ENCODE measurements around the gene GPD1. TPM values are rescaled to one million over a fixed set of nuclear protein-coding genes. Genes with fewer than 3 reads are reported as not detected.

GPD1 gene
- total and polyA plus RNA-seq, 10 of the 15 experiments (the other 5 are each of a cell fraction or from before 2014, with no cell fraction given), result 0.04 to 0.61 (median 0.26) TPM; not detected in 1

DNA sequence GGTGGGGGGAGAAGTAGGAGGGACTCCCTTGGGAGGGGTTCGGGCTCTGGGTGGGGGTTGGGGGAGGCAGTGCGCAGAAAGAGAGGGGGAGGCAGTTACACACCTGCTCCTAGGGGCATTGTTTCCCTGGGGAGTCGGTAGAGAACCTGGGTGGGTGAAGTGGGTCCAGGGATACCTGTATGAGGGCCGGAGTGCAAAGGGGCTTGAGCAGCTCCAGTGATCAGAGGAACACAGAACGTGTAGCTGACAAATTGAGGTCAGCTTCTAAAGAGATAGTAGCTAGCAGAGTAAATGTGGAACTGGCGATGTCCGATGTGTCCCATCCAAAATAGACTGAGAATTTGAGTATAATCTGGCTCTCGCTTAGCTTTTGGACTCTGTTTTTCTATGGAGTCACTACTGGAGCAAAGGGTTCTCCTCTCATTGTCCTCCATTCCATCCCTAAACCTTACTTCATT, 18.2 kb upstream of the GPD1 start:
- peaks cover 9% of the 10 kb centered on the region for H3K79me2 ChIP-seq (ENCODE audit: control insufficient read depth, insufficient read depth, low read length)
- SMC1A ChIA-PET (ENCODE audit: uncharacterized antibody, unreplicated experiment), result interaction anchor here (0.6 to 2.8 kb wide), 10 partner anchors 15 to 229 kb away, joined by 3 to 32 read pairs (median 4); partner anchors contain the start of gene COX14
- ATAC-seq, result peak; percentile 27
- POLR2A ChIA-PET, result interaction anchor here (0.6 to 2.3 kb wide), 8 partner anchors 19 to 198 kb away, joined by 3 to 39 read pairs (median 4); partner anchors contain the start of genes CERS5, COX14, GPD1 and LIMA1
- H3K9me3 ChIP-seq (replicated peaks; ENCODE audit: control insufficient read depth, insufficient read depth, low read length), result no peaks in the 10 kb centered on the region
- H3K36me3 ChIP-seq (ENCODE audit: control insufficient read depth in 2 of 2, insufficient read depth in 2 of 2, low read length in 1 of 2), result peaks cover 0 to 18% of the 10 kb centered on the region in 2 experiments
- peak overlapping the region; percentile 76 for H3K4me3 ChIP-seq
- H3K9ac ChIP-seq (ENCODE audit: control insufficient read depth, insufficient read depth, low read length), result peak overlapping the region; percentile 59; the same call in 1 of the 2 replicates
- no peaks in the 10 kb centered on the region for H3K4me1 ChIP-seq (ENCODE audit: control insufficient read depth, insufficient read depth, low read length)
- CTCF ChIA-PET, result interaction anchor here (0.6 to 9.0 kb wide), 21 partner anchors 8 to 317 kb away, joined by 3 to 250 read pairs (median 6); partner anchors contain the start of genes CERS5, COX14 and RACGAP1
- H2AFZ ChIP-seq (ENCODE audit: control insufficient read depth, low read depth, low read length), result no peak overlapping the region
- no peaks in the 10 kb centered on the region for H3K27me3 ChIP-seq (replicated peaks in 1 of 2; ENCODE audit: control insufficient read depth in 2 of 2, insufficient read depth in 2 of 2, low read length in 1 of 2)
- RAD21 ChIA-PET (ENCODE audit: unreplicated experiment), result interaction anchor here (0.7 to 3.5 kb wide), 13 partner anchors 11 to 230 kb away, joined by 3 to 66 read pairs (median 8); partner anchors contain the start of genes CERS5, COX14 and RACGAP1
- intact Hi-C loops (cut with micrococcal nuclease; ENCODE audit: unreplicated experiment) (loop anchor here (1.0 to 2.0 kb wide), 2 partner anchors 27 to 81 kb away; partner anchors contain the start of genes CERS5 and COX14), in situ Hi-C loops (cut with MboI) (no loop called here)
- 0 out of 2 replicates have a peak, but pooled peaks cover 4% of the 10 kb centered on the region for H4K20me1 ChIP-seq (ENCODE audit: control insufficient read depth, insufficient read depth)
- FAIRE-seq, result no peak
- H3K27ac ChIP-seq (ENCODE audit: control insufficient read depth, insufficient read depth), result no peak overlapping the region
- DNase-seq (ENCODE audit: low read depth, low spot score), result peak; percentile 4
- peak overlapping the region; percentile 19 for H3K4me2 ChIP-seq (ENCODE audit: control insufficient read depth, insufficient read depth)
- 2% methylated on average over 6 of the region's 8 CpGs for WGBS (ENCODE audit: insufficient coverage, insufficient replicate concordance, low lambda C conversion rate, missing lambda C conversion rate)
- TF ChIP-seq, protein P1, sequence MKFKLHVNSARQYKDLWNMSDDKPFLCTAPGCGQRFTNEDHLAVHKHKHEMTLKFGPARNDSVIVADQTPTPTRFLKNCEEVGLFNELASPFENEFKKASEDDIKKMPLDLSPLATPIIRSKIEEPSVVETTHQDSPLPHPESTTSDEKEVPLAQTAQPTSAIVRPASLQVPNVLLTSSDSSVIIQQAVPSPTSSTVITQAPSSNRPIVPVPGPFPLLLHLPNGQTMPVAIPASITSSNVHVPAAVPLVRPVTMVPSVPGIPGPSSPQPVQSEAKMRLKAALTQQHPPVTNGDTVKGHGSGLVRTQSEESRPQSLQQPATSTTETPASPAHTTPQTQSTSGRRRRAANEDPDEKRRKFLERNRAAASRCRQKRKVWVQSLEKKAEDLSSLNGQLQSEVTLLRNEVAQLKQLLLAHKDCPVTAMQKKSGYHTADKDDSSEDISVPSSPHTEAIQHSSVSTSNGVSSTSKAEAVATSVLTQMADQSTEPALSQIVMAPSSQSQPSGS (IDR thresholded peaks at IDR 0.05; ENCODE audit: low read length), result no peak
- TF ChIP-seq MEF2B (IDR thresholded peaks at IDR 0.05; ENCODE audit: partially characterized antibody, poor library complexity, severe bottlenecking), result peak; percentile 50
- BruUV-seq (replicated peaks), result TSS peak; percentile 70

DNA sequence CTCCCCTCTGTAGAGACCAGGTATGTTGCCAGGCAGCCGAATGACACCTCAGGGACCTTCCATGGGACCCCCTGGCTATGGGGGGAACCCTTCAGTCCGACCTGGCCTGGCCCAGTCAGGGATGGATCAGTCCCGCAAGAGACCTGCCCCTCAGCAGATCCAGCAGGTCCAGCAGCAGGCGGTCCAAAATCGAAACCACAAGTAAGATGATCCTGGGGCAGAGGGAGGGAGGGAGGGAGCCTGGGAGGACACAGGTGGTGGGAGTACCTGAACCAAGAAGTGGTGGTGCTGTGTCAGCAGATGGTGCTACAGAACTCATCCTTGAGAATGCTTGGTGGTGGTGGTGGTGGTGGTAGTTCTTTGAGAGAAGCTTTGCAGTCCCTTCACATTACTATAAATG, 17.7 kb upstream of the GPD1 start:
- BruUV-seq (replicated peaks), result no TSS peak
- in situ Hi-C loops (cut with MboI) (no loop called here), intact Hi-C loops (cut with micrococcal nuclease; ENCODE audit: unreplicated experiment) (no loop called here)
- Histone ChIP-seq H3K9me3 (replicated peaks; ENCODE audit: control insufficient read depth, insufficient read depth, low read length) (no peaks in the 10 kb centered on the region), H3K9ac (ENCODE audit: control insufficient read depth, insufficient read depth, low read length) (no peak overlapping the region), H3K79me2 (ENCODE audit: control insufficient read depth, insufficient read depth, low read length) (peaks cover 9% of the 10 kb centered on the region), H3K4me2 (ENCODE audit: control insufficient read depth, insufficient read depth) (peak overlapping the region; percentile 19), H3K36me3 (ENCODE audit: control insufficient read depth in 2 of 2, insufficient read depth in 2 of 2, low read length in 1 of 2) (peaks cover 0 to 20% of the 10 kb centered on the region in 2 experiments), H3K4me3 (peak overlapping the region; percentile 76), H3K27ac (ENCODE audit: control insufficient read depth, insufficient read depth) (no peak overlapping the region), H3K4me1 (ENCODE audit: control insufficient read depth, insufficient read depth, low read length) (no peaks in the 10 kb centered on the region), H3K27me3 (replicated peaks in 1 of 2; ENCODE audit: control insufficient read depth in 2 of 2, insufficient read depth in 2 of 2, low read length in 1 of 2) (no peaks in the 10 kb centered on the region), H4K20me1 (ENCODE audit: control insufficient read depth, insufficient read depth) (0 out of 2 replicates have a peak, but pooled peaks cover 4% of the 10 kb centered on the region), H2AFZ (ENCODE audit: control insufficient read depth, low read depth, low read length) (no peak overlapping the region)
- POLR2A ChIA-PET, result interaction anchor here (0.5 to 2.3 kb wide), 5 partner anchors 25 to 87 kb away, joined by 3 to 39 read pairs (median 5); partner anchors contain the start of genes CERS5 and COX14
- CTCF ChIA-PET, result interaction anchor here (1.7 to 9.0 kb wide), 11 partner anchors 8 to 229 kb away, joined by 6 to 250 read pairs (median 13); partner anchors contain the start of genes CERS5, COX14 and RACGAP1
- DNase-seq (ENCODE audit: low read depth, low spot score) (no peak), ATAC-seq (no peak), FAIRE-seq (no peak)
- RAD21 ChIA-PET (ENCODE audit: unreplicated experiment), result interaction anchor here (1.2 to 3.5 kb wide), 4 partner anchors 25 to 90 kb away, joined by 3 to 66 read pairs (median 8); partner anchors contain the start of genes COX14 and RACGAP1
- 85% methylated on average over 5 of the region's 5 CpGs for WGBS (ENCODE audit: insufficient coverage, insufficient replicate concordance, low lambda C conversion rate, missing lambda C conversion rate)
- SMC1A ChIA-PET (ENCODE audit: uncharacterized antibody, unreplicated experiment), result interaction anchor here (0.7 to 2.8 kb wide), 4 partner anchors 25 to 90 kb away, joined by 3 to 32 read pairs (median 4); partner anchors contain the start of gene COX14
- TF ChIP-seq, protein P2, sequence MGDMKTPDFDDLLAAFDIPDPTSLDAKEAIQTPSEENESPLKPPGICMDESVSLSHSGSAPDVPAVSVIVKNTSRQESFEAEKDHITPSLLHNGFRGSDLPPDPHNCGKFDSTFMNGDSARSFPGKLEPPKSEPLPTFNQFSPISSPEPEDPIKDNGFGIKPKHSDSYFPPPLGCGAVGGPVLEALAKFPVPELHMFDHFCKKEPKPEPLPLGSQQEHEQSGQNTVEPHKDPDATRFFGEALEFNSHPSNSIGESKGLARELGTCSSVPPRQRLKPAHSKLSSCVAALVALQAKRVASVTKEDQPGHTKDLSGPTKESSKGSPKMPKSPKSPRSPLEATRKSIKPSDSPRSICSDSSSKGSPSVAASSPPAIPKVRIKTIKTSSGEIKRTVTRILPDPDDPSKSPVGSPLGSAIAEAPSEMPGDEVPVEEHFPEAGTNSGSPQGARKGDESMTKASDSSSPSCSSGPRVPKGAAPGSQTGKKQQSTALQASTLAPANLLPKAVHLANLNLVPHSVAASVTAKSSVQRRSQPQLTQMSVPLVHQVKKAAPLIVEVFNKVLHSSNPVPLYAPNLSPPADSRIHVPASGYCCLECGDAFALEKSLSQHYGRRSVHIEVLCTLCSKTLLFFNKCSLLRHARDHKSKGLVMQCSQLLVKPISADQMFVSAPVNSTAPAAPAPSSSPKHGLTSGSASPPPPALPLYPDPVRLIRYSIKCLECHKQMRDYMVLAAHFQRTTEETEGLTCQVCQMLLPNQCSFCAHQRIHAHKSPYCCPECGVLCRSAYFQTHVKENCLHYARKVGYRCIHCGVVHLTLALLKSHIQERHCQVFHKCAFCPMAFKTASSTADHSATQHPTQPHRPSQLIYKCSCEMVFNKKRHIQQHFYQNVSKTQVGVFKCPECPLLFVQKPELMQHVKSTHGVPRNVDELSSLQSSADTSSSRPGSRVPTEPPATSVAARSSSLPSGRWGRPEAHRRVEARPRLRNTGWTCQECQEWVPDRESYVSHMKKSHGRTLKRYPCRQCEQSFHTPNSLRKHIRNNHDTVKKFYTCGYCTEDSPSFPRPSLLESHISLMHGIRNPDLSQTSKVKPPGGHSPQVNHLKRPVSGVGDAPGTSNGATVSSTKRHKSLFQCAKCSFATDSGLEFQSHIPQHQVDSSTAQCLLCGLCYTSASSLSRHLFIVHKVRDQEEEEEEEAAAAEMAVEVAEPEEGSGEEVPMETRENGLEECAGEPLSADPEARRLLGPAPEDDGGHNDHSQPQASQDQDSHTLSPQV (IDR thresholded peaks at IDR 0.05), result no peak
- no peak for TF ChIP-seq PAX8 (IDR thresholded peaks at IDR 0.05)
- TF ChIP-seq, protein P3, sequence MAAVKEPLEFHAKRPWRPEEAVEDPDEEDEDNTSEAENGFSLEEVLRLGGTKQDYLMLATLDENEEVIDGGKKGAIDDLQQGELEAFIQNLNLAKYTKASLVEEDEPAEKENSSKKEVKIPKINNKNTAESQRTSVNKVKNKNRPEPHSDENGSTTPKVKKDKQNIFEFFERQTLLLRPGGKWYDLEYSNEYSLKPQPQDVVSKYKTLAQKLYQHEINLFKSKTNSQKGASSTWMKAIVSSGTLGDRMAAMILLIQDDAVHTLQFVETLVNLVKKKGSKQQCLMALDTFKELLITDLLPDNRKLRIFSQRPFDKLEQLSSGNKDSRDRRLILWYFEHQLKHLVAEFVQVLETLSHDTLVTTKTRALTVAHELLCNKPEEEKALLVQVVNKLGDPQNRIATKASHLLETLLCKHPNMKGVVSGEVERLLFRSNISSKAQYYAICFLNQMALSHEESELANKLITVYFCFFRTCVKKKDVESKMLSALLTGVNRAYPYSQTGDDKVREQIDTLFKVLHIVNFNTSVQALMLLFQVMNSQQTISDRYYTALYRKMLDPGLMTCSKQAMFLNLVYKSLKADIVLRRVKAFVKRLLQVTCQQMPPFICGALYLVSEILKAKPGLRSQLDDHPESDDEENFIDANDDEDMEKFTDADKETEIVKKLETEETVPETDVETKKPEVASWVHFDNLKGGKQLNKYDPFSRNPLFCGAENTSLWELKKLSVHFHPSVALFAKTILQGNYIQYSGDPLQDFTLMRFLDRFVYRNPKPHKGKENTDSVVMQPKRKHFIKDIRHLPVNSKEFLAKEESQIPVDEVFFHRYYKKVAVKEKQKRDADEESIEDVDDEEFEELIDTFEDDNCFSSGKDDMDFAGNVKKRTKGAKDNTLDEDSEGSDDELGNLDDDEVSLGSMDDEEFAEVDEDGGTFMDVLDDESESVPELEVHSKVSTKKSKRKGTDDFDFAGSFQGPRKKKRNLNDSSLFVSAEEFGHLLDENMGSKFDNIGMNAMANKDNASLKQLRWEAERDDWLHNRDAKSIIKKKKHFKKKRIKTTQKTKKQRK (IDR thresholded peaks at IDR 0.05; ENCODE audit: low read depth, low read length), result no peak

Measured in GM12878 (cell line).